B cell (primary cell): ENCODE measurements around the gene GOLGA1. TPM values are rescaled to one million over a fixed set of nuclear protein-coding genes. Genes with fewer than 3 reads are reported as not detected.

ENCODE experiments used
- ATAC-seq: fragments of 200-7000 bp; cut with Tn5 transposase; one replicate; pipeline ENCODE4 v1.10.0; 2021; ENCODE audit warnings: low read depth, mild to moderate bottlenecking, moderate number of reproducible peaks, moderate library complexity
- CTCF ChIA-PET: fragments of 350-600 bp; sonication (Branson Sonifier 250); formaldehyde crosslinking; loops from one replicate; lab custom pipeline; 2021; ENCODE audit warnings: antibody characterized with exemption, inconsistent platforms; lab: Charles Lee
- POLR2A ChIA-PET: fragments of 350-600 bp; sonication (Branson Sonifier 250); formaldehyde crosslinking; loops from one replicate; lab custom pipeline; 2021; ENCODE audit warnings: antibody characterized with exemption; lab: Charles Lee
- DNase-seq: peaks from one replicate; pipeline ENCODE4 v3.0.0; 2013
- H2AFZ ChIP-seq: 2 replicates; pipeline ENCODE4 v1.6.1; 2012; ENCODE audit warnings: mild to moderate bottlenecking, low read depth, low read length; ENCODE audit not compliant: insufficient read depth, poor library complexity, severe bottlenecking
- H3K27ac ChIP-seq, 2 donors: 1 replicate in 1 of 2; 2 replicates in 1 of 2; pipeline ENCODE4 v1.5.1; 2012 to 2013; ENCODE audit warnings: low read length in 2 of 2, mild to moderate bottlenecking in 2 of 2, moderate library complexity in 1 of 2
- H3K27me3 ChIP-seq, 4 experiments: fragments of 200-600 bp in 1 of 4; sonication (generic) in 1 of 4; replicated peaks in 1 of 4; 1 replicate in 2 of 4; 2 replicates in 2 of 4; pipeline versions ENCODE4 v1.6.1 to v1.7.0; 2013 to 2016; ENCODE audit warnings: low read length in 3 of 4, mild to moderate bottlenecking in 2 of 4, mixed read lengths in 1 of 4, moderate library complexity in 1 of 4; ENCODE audit not compliant: insufficient read depth in 4 of 4, control insufficient read depth in 3 of 4; ENCODE audit errors: control extremely low read depth in 1 of 4
- H3K36me3 ChIP-seq, 2 experiments: replicated peaks in 1 of 2; 1 replicate in 1 of 2; 2 replicates in 1 of 2; pipeline versions ENCODE4 v1.6.1 to v1.7.1; 2013; ENCODE audit warnings: low read length in 1 of 2; ENCODE audit not compliant: insufficient read depth in 2 of 2, control insufficient read depth in 1 of 2; ENCODE audit errors: control extremely low read depth in 1 of 2, extremely low read depth in 1 of 2
- H3K4me1 ChIP-seq, 2 donors: fragments of 200-600 bp in 1 of 2; sonication (generic) in 1 of 2; 1 replicate in 1 of 2; 2 replicates in 1 of 2; pipeline versions ENCODE4 v1.5.1 to v1.6.1; 2013 to 2017; ENCODE audit warnings: low read length in 2 of 2; ENCODE audit not compliant: control insufficient read depth in 2 of 2, insufficient read depth in 2 of 2
- H3K4me2 ChIP-seq: replicated peaks from 2 replicates; pipeline ENCODE3; 2012; ENCODE audit warnings: mild to moderate bottlenecking, low read depth, low read length; ENCODE audit not compliant: poor library complexity, severe bottlenecking
- H3K4me3 ChIP-seq, 5 experiments: fragments of 200-600 bp in 1 of 5; sonication (generic) in 1 of 5; 1 replicate in 3 of 5; 2 replicates in 2 of 5; pipeline versions ENCODE4 v1.5.1 to v1.7.0; 2011 to 2016; ENCODE audit warnings: low read length in 4 of 5, mild to moderate bottlenecking in 4 of 5, low read depth in 2 of 5, control low read depth in 1 of 5, moderate library complexity in 1 of 5; ENCODE audit not compliant: insufficient read depth in 1 of 5; ENCODE audit errors: control extremely low read depth in 1 of 5, extremely low read depth in 1 of 5
- H3K79me2 ChIP-seq: fragments of 200-600 bp; sonication (generic); one replicate; pipeline ENCODE4 v1.6.0; 2016; ENCODE audit warnings: low read length; ENCODE audit not compliant: control insufficient read depth, insufficient read depth
- H3K9ac ChIP-seq: fragments of 200-600 bp; sonication (generic); 2 replicates; pipeline ENCODE4 v1.6.1; 2017; ENCODE audit warnings: mild to moderate bottlenecking, low read length, moderate library complexity
- H3K9me3 ChIP-seq, 3 donors: one replicate each; pipeline versions ENCODE4 v1.6.1 to v1.7.1; 2013; ENCODE audit warnings: low read length in 2 of 3; ENCODE audit not compliant: control insufficient read depth in 2 of 3, insufficient read depth in 1 of 3; ENCODE audit errors: control extremely low read depth in 1 of 3
- H4K20me1 ChIP-seq: 2 replicates; pipeline ENCODE4 v1.6.0; 2012; ENCODE audit warnings: mild to moderate bottlenecking, low read length; ENCODE audit not compliant: insufficient read depth, control insufficient read depth, poor library complexity, severe bottlenecking
- H3K27ac Mint-ChIP-seq: one replicate; pipeline ENCODE4 v1.8.0; 2021; ENCODE audit warnings: mixed read lengths
- H3K27me3 Mint-ChIP-seq: one replicate; pipeline ENCODE4 v1.8.0; 2021; ENCODE audit warnings: mixed read lengths
- H3K4me1 Mint-ChIP-seq: one replicate; pipeline ENCODE4 v1.8.0; 2021; ENCODE audit warnings: mixed read lengths
- H3K4me3 Mint-ChIP-seq: one replicate; pipeline ENCODE4 v1.8.0; 2021; ENCODE audit warnings: mixed read lengths
- H3K9me3 Mint-ChIP-seq: one replicate; pipeline ENCODE4 v1.8.0; 2022; ENCODE audit warnings: mixed read lengths; ENCODE audit not compliant: insufficient read depth
- EZH2 ChIP-seq: IDR thresholded peaks from 2 replicates; pipeline ENCODE4 v1.6.1; 2012; ENCODE audit warnings: borderline replicate concordance, low read depth, mild to moderate bottlenecking, moderate library complexity, low read length; ENCODE audit not compliant: insufficient read depth, poor library complexity, severe bottlenecking
- WGBS: methylation state at CpG from one replicate; pipeline ENCODE4 v1.1.5; 2013; ENCODE audit warnings: missing lambda C conversion rate; ENCODE audit not compliant: insufficient coverage; 5-methylcytosine and 5-hydroxymethylcytosine counted together
- intact Hi-C: fragments of 100-400 bp; cut with micrococcal nuclease; formaldehyde crosslinking; loops from one replicate; pipeline ENCODE4 v1.10.0; 2022
- polyA plus RNA-seq: library from polyadenylated mRNA; depleted of rRNA; stranded (reverse); fragments of >200 nt; gene quantifications from 2 replicates; pipeline ENCODE4 v1.2.3, GENCODE V29; 2012
- total RNA-seq, 2 donors: library from RNA; stranded (reverse); fragments of 120-200 nt in 1 of 2; gene quantifications; 1 replicate in 1 of 2; 2 replicates in 1 of 2; pipeline versions ENCODE4 v1.2.3 to v1.2.4, GENCODE V29; 2013 to 2022
- TF ChIP-seq, protein P1 (sequence below): fragments of 200-600 bp; IDR thresholded peaks from one replicate; pipeline ENCODE4 v1.8.0; 2022; ENCODE audit warnings: antibody characterized with exemption, mild to moderate bottlenecking

GOLGA1 gene
- total and polyA plus RNA-seq, 2 donors (not counting 1 experiment from before 2014, with no cell fraction given): 13.4 to 26.2 TPM

DNA sequence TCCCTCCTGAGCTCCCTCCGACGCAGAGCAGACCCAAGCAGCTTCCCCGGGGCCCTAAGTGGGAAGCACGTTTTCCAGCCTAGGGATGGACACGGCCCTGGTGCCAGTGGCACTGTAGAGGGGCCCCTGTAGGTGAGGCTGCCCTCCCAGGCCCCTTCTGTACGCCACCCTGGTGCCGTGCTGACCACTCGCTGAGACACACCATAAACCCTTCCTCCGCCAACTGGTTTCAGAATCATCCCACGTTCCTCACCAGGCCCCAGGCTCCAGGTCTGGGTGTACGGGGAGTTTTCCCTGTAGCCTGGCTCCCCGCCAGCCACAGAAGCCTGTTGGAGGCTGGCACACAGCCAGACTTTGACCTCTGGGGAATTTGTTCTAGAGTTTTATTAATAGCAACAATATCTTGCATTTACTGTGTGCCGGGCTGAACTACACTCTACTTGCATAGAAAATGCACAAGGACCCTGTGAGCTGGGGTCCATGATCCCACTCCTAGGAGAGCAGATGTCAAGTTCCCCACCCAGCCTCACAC lies 105.8 kb downstream of the GOLGA1 start:
- Histone ChIP-seq H2AFZ (no peak overlapping the region), H3K27me3 (peaks cover 0 to 11% (median 2%) of the 10 kb centered on the region in 4 experiments), H3K4me3 (no peak overlapping the region), H3K36me3 (no peaks in the 10 kb centered on the region), H3K9ac (no peak overlapping the region), H3K4me2 (no peak overlapping the region), H3K9me3 (no peaks in the 10 kb centered on the region), H4K20me1 (no peaks in the 10 kb centered on the region), H3K27ac (no peak overlapping the region), H3K79me2 (no peaks in the 10 kb centered on the region), H3K4me1 (no peaks in the 10 kb centered on the region)
- TF ChIP-seq, protein P1, sequence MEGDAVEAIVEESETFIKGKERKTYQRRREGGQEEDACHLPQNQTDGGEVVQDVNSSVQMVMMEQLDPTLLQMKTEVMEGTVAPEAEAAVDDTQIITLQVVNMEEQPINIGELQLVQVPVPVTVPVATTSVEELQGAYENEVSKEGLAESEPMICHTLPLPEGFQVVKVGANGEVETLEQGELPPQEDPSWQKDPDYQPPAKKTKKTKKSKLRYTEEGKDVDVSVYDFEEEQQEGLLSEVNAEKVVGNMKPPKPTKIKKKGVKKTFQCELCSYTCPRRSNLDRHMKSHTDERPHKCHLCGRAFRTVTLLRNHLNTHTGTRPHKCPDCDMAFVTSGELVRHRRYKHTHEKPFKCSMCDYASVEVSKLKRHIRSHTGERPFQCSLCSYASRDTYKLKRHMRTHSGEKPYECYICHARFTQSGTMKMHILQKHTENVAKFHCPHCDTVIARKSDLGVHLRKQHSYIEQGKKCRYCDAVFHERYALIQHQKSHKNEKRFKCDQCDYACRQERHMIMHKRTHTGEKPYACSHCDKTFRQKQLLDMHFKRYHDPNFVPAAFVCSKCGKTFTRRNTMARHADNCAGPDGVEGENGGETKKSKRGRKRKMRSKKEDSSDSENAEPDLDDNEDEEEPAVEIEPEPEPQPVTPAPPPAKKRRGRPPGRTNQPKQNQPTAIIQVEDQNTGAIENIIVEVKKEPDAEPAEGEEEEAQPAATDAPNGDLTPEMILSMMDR: no peak
- no peak for TF ChIP-seq EZH2
- no peak overlapping the region for H3K27ac Mint-ChIP-seq
- no peak for DNase-seq
- no peak for ATAC-seq
- no peaks in the 10 kb centered on the region for H3K4me1 Mint-ChIP-seq
- intact Hi-C loops: no loop called here
- 72% methylated on average over 6 of the region's 13 CpGs for WGBS
- H3K9me3 Mint-ChIP-seq: no peaks in the 10 kb centered on the region
- H3K4me3 Mint-ChIP-seq: no peak overlapping the region
- peaks cover 19% of the 10 kb centered on the region for H3K27me3 Mint-ChIP-seq
- POLR2A ChIA-PET: no interaction called here
- CTCF ChIA-PET: interaction anchor here (0.7 kb wide), 1 partner anchor 60 kb away, joined by 3 read pairs; no protein-coding TSS in a partner anchor

DNA sequence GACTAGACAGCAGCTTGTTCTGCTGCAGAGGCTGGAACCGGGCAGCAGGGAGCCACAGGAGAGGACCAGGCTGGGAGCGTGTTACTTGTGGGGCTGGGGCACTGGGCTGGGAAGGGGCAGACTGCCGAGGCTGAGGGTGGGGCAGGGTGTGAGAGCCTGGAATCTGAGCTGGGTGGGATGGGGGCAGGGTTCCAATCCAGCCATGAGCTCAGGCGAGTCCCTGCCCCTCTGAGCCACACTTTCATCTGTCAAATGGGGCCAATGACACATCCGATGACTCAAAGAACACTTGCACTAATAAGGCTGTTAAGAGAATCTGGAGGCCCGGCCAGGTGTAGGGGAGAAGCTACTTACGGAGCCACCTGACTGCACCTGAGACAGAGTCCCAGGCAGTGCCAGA lies 106.3 kb downstream of the GOLGA1 start:
- Mint-ChIP-seq H3K4me3 (no peak overlapping the region), H3K9me3 (no peaks in the 10 kb centered on the region), H3K27me3 (peaks cover 19% of the 10 kb centered on the region), H3K4me1 (no peaks in the 10 kb centered on the region), H3K27ac (no peak overlapping the region)
- ChIA-PET CTCF (interaction anchor here (0.7 kb wide), 1 partner anchor 60 kb away, joined by 3 read pairs; no protein-coding TSS in a partner anchor), POLR2A (no interaction called here)
- TF ChIP-seq, protein P1: no peak
- TF ChIP-seq EZH2: no peak
- peaks cover 0 to 8% (median 2%) of the 10 kb centered on the region in 4 experiments for H3K27me3 ChIP-seq
- intact Hi-C loops: no loop called here
- no peaks in the 10 kb centered on the region for H3K36me3 ChIP-seq
- no peaks in the 10 kb centered on the region for H4K20me1 ChIP-seq
- DNase-seq (no peak), ATAC-seq (no peak)
- WGBS: 81% methylated on average over 3 of the region's 7 CpGs
- H2AFZ ChIP-seq: no peak overlapping the region
- H3K4me1 ChIP-seq: no peaks in the 10 kb centered on the region
- H3K27ac ChIP-seq: no peak overlapping the region
- no peaks in the 10 kb centered on the region for H3K9me3 ChIP-seq
- no peak overlapping the region for H3K4me3 ChIP-seq
- no peak overlapping the region for H3K9ac ChIP-seq
- no peaks in the 10 kb centered on the region for H3K79me2 ChIP-seq
- no peak overlapping the region for H3K4me2 ChIP-seq
